ENCODE results near the gene ZRANB1.
"Not testable (repeated sequence)": the region's sequence is repeated elsewhere in the genome, so short reads cannot be mapped to it uniquely, and the experiment has no call there.

The ZRANB1 gene

DNA sequence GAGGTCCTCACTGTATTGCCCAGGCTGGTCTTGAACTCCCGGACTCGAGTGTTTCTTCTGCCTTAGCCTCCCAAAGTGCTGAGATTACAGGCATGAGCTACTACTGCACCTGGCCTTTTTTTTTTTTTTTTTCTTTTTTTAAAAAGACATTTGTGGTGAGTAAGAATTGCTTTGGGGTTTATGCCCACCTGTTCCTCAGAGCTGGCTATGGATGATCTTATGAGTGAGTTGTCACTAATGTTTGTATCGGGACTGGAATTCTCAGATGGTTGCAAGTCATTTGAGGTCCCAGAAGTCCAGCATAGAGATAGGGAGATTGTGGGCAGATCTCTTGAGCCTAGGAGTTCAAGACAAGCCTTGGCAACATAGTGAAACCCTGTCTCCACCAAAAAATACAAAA lies 35.2 kb downstream of the ZRANB1 start:
- no peaks in the 10 kb centered on the region for H3K4me1 ChIP-seq (ENCODE audit: control insufficient read depth, insufficient read depth, low read length)
- no peak overlapping the region for H3K4me3 ChIP-seq (ENCODE audit: insufficient read depth, low read depth, low read length)
- H3K27ac ChIP-seq (ENCODE audit: insufficient read depth, low read depth, low read length, poor library complexity, severe bottlenecking): no peak overlapping the region
- no peaks in the 10 kb centered on the region for H3K27me3 ChIP-seq (ENCODE audit: control insufficient read depth, insufficient read depth, low read length, poor library complexity, severe bottlenecking)
- H3K36me3 ChIP-seq (ENCODE audit: control insufficient read depth, insufficient read depth, low read length): peaks cover 12% of the 10 kb centered on the region
- 91 to 93% methylated on average over 3 of the region's 3 CpGs for WGBS, 2 experiments
- H3K9me3 ChIP-seq (ENCODE audit: control insufficient read depth, low read length): no peaks in the 10 kb centered on the region

DNA sequence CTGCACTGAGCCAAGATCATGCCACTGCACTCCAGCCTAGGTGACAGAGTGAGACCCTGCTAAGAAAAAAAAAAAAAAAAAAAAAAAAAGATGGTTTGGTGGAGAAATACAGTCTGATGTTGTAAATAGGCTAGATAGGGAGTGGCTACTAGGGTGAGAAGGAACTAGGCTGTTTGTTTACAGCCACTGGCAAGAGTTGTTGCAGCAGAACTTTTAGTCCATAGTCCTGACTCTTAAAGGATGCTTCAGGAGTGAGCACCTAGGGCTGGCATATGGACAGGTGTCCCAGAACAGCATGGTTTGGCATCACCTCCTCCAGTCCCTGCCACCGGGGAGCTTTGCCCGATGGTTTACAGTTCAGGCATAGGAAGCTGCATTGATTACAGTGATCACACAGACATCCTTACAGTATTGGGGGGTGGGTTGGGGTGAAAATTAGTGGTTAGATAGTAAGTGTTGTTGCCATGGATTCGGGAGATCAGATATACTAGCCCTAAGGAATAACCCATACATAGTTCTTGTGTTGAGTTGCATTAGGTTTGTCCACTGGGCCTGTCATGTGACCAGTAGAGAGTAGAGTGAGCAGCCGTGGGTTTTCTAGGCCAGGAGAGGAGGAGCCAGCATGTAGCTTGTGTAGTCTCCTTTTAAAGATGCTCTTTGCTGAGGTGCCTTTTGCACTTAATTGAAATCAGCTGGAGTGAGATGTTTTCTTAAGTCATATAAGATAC lies 35.9 kb downstream of the ZRANB1 start:
- peaks cover 12% of the 10 kb centered on the region for H3K36me3 ChIP-seq (ENCODE audit: control insufficient read depth, insufficient read depth, low read length)
- H3K27me3 ChIP-seq (ENCODE audit: control insufficient read depth, insufficient read depth, low read length, poor library complexity, severe bottlenecking): no peaks in the 10 kb centered on the region
- H3K4me3 ChIP-seq (ENCODE audit: insufficient read depth, low read depth, low read length): no peak overlapping the region
- WGBS, 2 experiments: 87 to 92% methylated on average over 4 of the region's 4 CpGs
- no peak overlapping the region for H3K27ac ChIP-seq (ENCODE audit: insufficient read depth, low read depth, low read length, poor library complexity, severe bottlenecking)
- H3K9me3 ChIP-seq (ENCODE audit: control insufficient read depth, low read length): no peaks in the 10 kb centered on the region
- no peaks in the 10 kb centered on the region for H3K4me1 ChIP-seq (ENCODE audit: control insufficient read depth, insufficient read depth, low read length)

- Histone ChIP-seq H3K27me3 (ENCODE audit: control insufficient read depth, insufficient read depth, low read length, poor library complexity, severe bottlenecking) (no peaks in the 10 kb centered on the region), H3K4me1 (ENCODE audit: control insufficient read depth, insufficient read depth, low read length) (no peaks in the 10 kb centered on the region), H3K36me3 (ENCODE audit: control insufficient read depth, insufficient read depth, low read length) (peaks cover 12% of the 10 kb centered on the region), H3K27ac (ENCODE audit: insufficient read depth, low read depth, low read length, poor library complexity, severe bottlenecking) (no peak overlapping the region), H3K9me3 (ENCODE audit: control insufficient read depth, low read length) (no peaks in the 10 kb centered on the region), H3K4me3 (ENCODE audit: insufficient read depth, low read depth, low read length) (no peak overlapping the region)
- WGBS, 2 experiments: 85 to 93% methylated on average over 4 to 5 of the region's 5 CpGs
Observed at GRCh38 chr10:124978376-124978725, 36.4 kb downstream of the ZRANB1 start.

- WGBS, 2 experiments: 87 to 92% methylated on average over 6 of the region's 6 CpGs
- H3K9me3 ChIP-seq (ENCODE audit: control insufficient read depth, low read length): no peaks in the 10 kb centered on the region
- H3K4me1 ChIP-seq (ENCODE audit: control insufficient read depth, insufficient read depth, low read length): no peaks in the 10 kb centered on the region
- no peaks in the 10 kb centered on the region for H3K27me3 ChIP-seq (ENCODE audit: control insufficient read depth, insufficient read depth, low read length, poor library complexity, severe bottlenecking)
- H3K4me3 ChIP-seq (ENCODE audit: insufficient read depth, low read depth, low read length): no peak overlapping the region
- H3K36me3 ChIP-seq (ENCODE audit: control insufficient read depth, insufficient read depth, low read length): peaks cover 12% of the 10 kb centered on the region
- H3K27ac ChIP-seq (ENCODE audit: insufficient read depth, low read depth, low read length, poor library complexity, severe bottlenecking): no peak overlapping the region
Observed at GRCh38 chr10:124983321-124983720, 41.4 kb downstream of the ZRANB1 start.

DNA sequence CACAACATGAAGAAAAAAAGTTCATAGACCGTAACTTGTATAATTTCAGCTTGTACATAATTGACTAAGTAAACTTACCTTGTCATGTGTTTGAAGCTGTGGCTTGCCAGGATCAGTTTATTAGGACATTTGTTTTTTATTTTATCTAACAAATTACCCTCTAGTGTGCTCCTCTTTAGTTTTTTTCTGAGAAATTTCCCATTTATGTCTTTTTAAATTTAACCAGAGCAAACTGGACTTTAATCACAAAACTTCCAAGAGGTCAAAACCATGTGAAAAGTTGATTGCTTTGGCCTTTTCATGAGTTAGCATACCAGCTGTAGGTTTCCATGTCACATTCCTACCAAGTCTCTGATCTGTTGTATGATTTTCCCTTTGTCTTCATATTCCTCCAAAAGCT lies 42.5 kb downstream of the ZRANB1 start:
- Histone ChIP-seq H3K27ac (ENCODE audit: insufficient read depth, low read depth, low read length, poor library complexity, severe bottlenecking) (no peak overlapping the region), H3K36me3 (ENCODE audit: control insufficient read depth, insufficient read depth, low read length) (peaks cover 12% of the 10 kb centered on the region), H3K27me3 (ENCODE audit: control insufficient read depth, insufficient read depth, low read length, poor library complexity, severe bottlenecking) (no peaks in the 10 kb centered on the region), H3K9me3 (ENCODE audit: control insufficient read depth, low read length) (no peaks in the 10 kb centered on the region), H3K4me3 (ENCODE audit: insufficient read depth, low read depth, low read length) (no peak overlapping the region), H3K4me1 (ENCODE audit: control insufficient read depth, insufficient read depth, low read length) (no peaks in the 10 kb centered on the region)
- WGBS, 2 experiments: no CpG with 5 or more reads among the region's 1 CpG

GRCh38 chr10:124985162-124985561 lies 43.2 kb downstream of the ZRANB1 start:
- H3K4me3 ChIP-seq (ENCODE audit: insufficient read depth, low read depth, low read length): no peak overlapping the region
- H3K27ac ChIP-seq (ENCODE audit: insufficient read depth, low read depth, low read length, poor library complexity, severe bottlenecking): no peak overlapping the region
- 89 to 98% methylated on average over 3 to 4 of the region's 5 CpGs for WGBS, 2 experiments
- H3K36me3 ChIP-seq (ENCODE audit: control insufficient read depth, insufficient read depth, low read length): peaks cover 12% of the 10 kb centered on the region
- no peaks in the 10 kb centered on the region for H3K9me3 ChIP-seq (ENCODE audit: control insufficient read depth, low read length)
- H3K27me3 ChIP-seq (ENCODE audit: control insufficient read depth, insufficient read depth, low read length, poor library complexity, severe bottlenecking): no peaks in the 10 kb centered on the region
- H3K4me1 ChIP-seq (ENCODE audit: control insufficient read depth, insufficient read depth, low read length): no peaks in the 10 kb centered on the region

GRCh38 chr10:124987788-124988187 lies 45.9 kb downstream of the ZRANB1 start:
- Histone ChIP-seq H3K27ac (ENCODE audit: insufficient read depth, low read depth, low read length, poor library complexity, severe bottlenecking) (no peak overlapping the region), H3K4me3 (ENCODE audit: insufficient read depth, low read depth, low read length) (no peak overlapping the region), H3K27me3 (ENCODE audit: control insufficient read depth, insufficient read depth, low read length, poor library complexity, severe bottlenecking) (no peaks in the 10 kb centered on the region), H3K9me3 (ENCODE audit: control insufficient read depth, low read length) (no peaks in the 10 kb centered on the region), H3K36me3 (ENCODE audit: control insufficient read depth, insufficient read depth, low read length) (peaks cover 31% of the 10 kb centered on the region), H3K4me1 (ENCODE audit: control insufficient read depth, insufficient read depth, low read length) (no peaks in the 10 kb centered on the region)
- 90 to 100% methylated on average over 1 of the region's 1 CpG for WGBS, 2 experiments

GRCh38 chr10:124988753-124989152 lies 46.8 kb downstream of the ZRANB1 start:
- not testable (repeated sequence) for H3K4me1 ChIP-seq (ENCODE audit: control insufficient read depth, insufficient read depth, low read length); H3K4me3 ChIP-seq (ENCODE audit: insufficient read depth, low read depth, low read length); H3K9me3 ChIP-seq (ENCODE audit: control insufficient read depth, low read length); H3K27ac ChIP-seq (ENCODE audit: insufficient read depth, low read depth, low read length, poor library complexity, severe bottlenecking); H3K27me3 ChIP-seq (ENCODE audit: control insufficient read depth, insufficient read depth, low read length, poor library complexity, severe bottlenecking)
- peaks cover 39% of the 10 kb centered on the region for H3K36me3 ChIP-seq (ENCODE audit: control insufficient read depth, insufficient read depth, low read length)
- 95 to 97% methylated on average over 4 of the region's 4 CpGs for WGBS, 2 experiments

GRCh38 chr10:124989526-124989925 lies 47.6 kb downstream of the ZRANB1 start:
- Histone ChIP-seq H3K36me3 (ENCODE audit: control insufficient read depth, insufficient read depth, low read length) (peaks cover 44% of the 10 kb centered on the region), H3K4me1 (ENCODE audit: control insufficient read depth, insufficient read depth, low read length) (no peaks in the 10 kb centered on the region), H3K4me3 (ENCODE audit: insufficient read depth, low read depth, low read length) (no peak overlapping the region), H3K27me3 (ENCODE audit: control insufficient read depth, insufficient read depth, low read length, poor library complexity, severe bottlenecking) (no peaks in the 10 kb centered on the region), H3K27ac (ENCODE audit: insufficient read depth, low read depth, low read length, poor library complexity, severe bottlenecking) (no peak overlapping the region), H3K9me3 (ENCODE audit: control insufficient read depth, low read length) (no peaks in the 10 kb centered on the region)
- 95 to 96% methylated on average over 10 of the region's 10 CpGs for WGBS, 2 experiments

GRCh38 chr10:124990671-124991625 lies 49.0 kb downstream of the ZRANB1 start:
- no peaks in the 10 kb centered on the region for H3K9me3 ChIP-seq (ENCODE audit: control insufficient read depth, low read length)
- peaks cover 46% of the 10 kb centered on the region for H3K36me3 ChIP-seq (ENCODE audit: control insufficient read depth, insufficient read depth, low read length)
- H3K27me3 ChIP-seq (ENCODE audit: control insufficient read depth, insufficient read depth, low read length, poor library complexity, severe bottlenecking): no peaks in the 10 kb centered on the region
- whole genome bisulfite sequencing, 2 experiments: 91 to 94% methylated on average over 14 of the region's 14 CpGs
- H3K4me3 ChIP-seq (ENCODE audit: insufficient read depth, low read depth, low read length): no peak overlapping the region
- H3K27ac ChIP-seq (ENCODE audit: insufficient read depth, low read depth, low read length, poor library complexity, severe bottlenecking): no peak overlapping the region
- H3K4me1 ChIP-seq (ENCODE audit: control insufficient read depth, insufficient read depth, low read length): no peaks in the 10 kb centered on the region
